WTC11 (cell line): Measurements from ENCODE around the gene TTC28. TPM values are rescaled to one million over a fixed set of nuclear protein-coding genes. Genes with fewer than 3 reads are reported as not detected.
A peak's percentile ranks its signal among the peaks of the same experiment; 100 is the strongest.

ENCODE experiments used
- ATAC-seq: fragments of 200-7000 bp; cut with Tn5 transposase; 2 replicates; pipeline ENCODE4 v1.10.0; 2021; ENCODE audit warnings: mild to moderate bottlenecking, moderate library complexity
- CTCF ChIA-PET: fragments of 300-600 bp; sonication (Branson Sonifier 250); formaldehyde crosslinking; loops from one replicate; lab custom pipeline; 2021; ENCODE audit warnings: antibody characterized with exemption; lab: Charles Lee
- POLR2A ChIA-PET: fragments of 350-600 bp; sonication (Branson Sonifier 250); formaldehyde crosslinking; loops from one replicate; lab custom pipeline; 2021; ENCODE audit warnings: antibody characterized with exemption; lab: Charles Lee
- DNase-seq: peaks from one replicate; pipeline ENCODE4 v3.0.0; 2021; ENCODE audit warnings: low spot score
- H3K27ac Mint-ChIP-seq: 2 replicates; pipeline ENCODE4 v1.8.0; 2021; ENCODE audit warnings: mixed read lengths
- H3K27me3 Mint-ChIP-seq: 2 replicates; pipeline ENCODE4 v1.8.0; 2021; ENCODE audit warnings: low read depth, mild to moderate bottlenecking, moderate library complexity, mixed read lengths
- H3K36me3 Mint-ChIP-seq: 2 replicates; pipeline ENCODE4 v1.8.0; 2021; ENCODE audit warnings: mixed read lengths
- H3K4me1 Mint-ChIP-seq: 2 replicates; pipeline ENCODE4 v1.8.0; 2022; ENCODE audit warnings: mixed read lengths
- H3K4me3 Mint-ChIP-seq: 2 replicates; pipeline ENCODE4 v1.8.0; 2021; ENCODE audit warnings: mild to moderate bottlenecking, moderate library complexity, mixed read lengths
- H3K9me3 Mint-ChIP-seq: 2 replicates; pipeline ENCODE4 v1.8.0; 2021; ENCODE audit warnings: mixed read lengths
- ATF3 ChIP-seq: sonication (generic); formaldehyde crosslinking; conservative IDR thresholded peaks from 2 replicates; pipeline ENCODE4 v1.8.1; 2022; ENCODE audit warnings: mild to moderate bottlenecking, missing genetic modification reagents
- ATF6 ChIP-seq: sonication (generic); formaldehyde crosslinking; IDR thresholded peaks from 2 replicates; pipeline ENCODE4 v1.8.1; 2023; ENCODE audit warnings: mild to moderate bottlenecking, missing genetic modification reagents
- EMX1 ChIP-seq: fragments of 250-450 bp; sonication (Bioruptor Pico); IDR thresholded peaks from 2 replicates; pipeline ENCODE4 v1.8.0; 2021; ENCODE audit warnings: mild to moderate bottlenecking
- FOXJ3 ChIP-seq: sonication (generic); formaldehyde crosslinking; IDR thresholded peaks from 2 replicates; pipeline ENCODE4 v1.9.0; 2021; ENCODE audit warnings: missing genetic modification reagents, mild to moderate bottlenecking, borderline replicate concordance
- GTF2I ChIP-seq: fragments of 250-450 bp; sonication (Bioruptor Pico); conservative IDR thresholded peaks from 2 replicates; pipeline ENCODE4 v1.4.0; 2021; ENCODE audit warnings: mild to moderate bottlenecking
- IRF2 ChIP-seq: sonication (generic); formaldehyde crosslinking; IDR thresholded peaks from 2 replicates; pipeline ENCODE4 v1.8.0; 2022; ENCODE audit warnings: low read depth, missing genetic modification reagents, borderline replicate concordance
- NFATC4 ChIP-seq: fragments of 250-450 bp; sonication (Bioruptor Pico); IDR thresholded peaks from 2 replicates; pipeline ENCODE4 v1.9.0; 2021; ENCODE audit warnings: mild to moderate bottlenecking
- NR1H2 ChIP-seq: sonication (generic); formaldehyde crosslinking; IDR thresholded peaks from 2 replicates; pipeline ENCODE4 v1.9.0; 2021; ENCODE audit warnings: mild to moderate bottlenecking, moderate library complexity, missing genetic modification reagents
- OVOL2 ChIP-seq: fragments of 250-450 bp; sonication (Bioruptor Pico); IDR thresholded peaks from 2 replicates; pipeline ENCODE4 v1.9.0; 2021; ENCODE audit warnings: mild to moderate bottlenecking, borderline replicate concordance
- RORB ChIP-seq: fragments of 250-450 bp; sonication (Bioruptor Pico); IDR thresholded peaks from 2 replicates; pipeline ENCODE4 v1.9.0; 2021; ENCODE audit warnings: mild to moderate bottlenecking
- SMAD4 ChIP-seq: sonication (generic); formaldehyde crosslinking; IDR thresholded peaks from 2 replicates; pipeline ENCODE4 v1.8.0; 2022; ENCODE audit warnings: mild to moderate bottlenecking, missing genetic modification reagents
- SP1 ChIP-seq: sonication (generic); formaldehyde crosslinking; conservative IDR thresholded peaks from 2 replicates; pipeline ENCODE4 v1.8.1; 2022; ENCODE audit warnings: missing genetic modification reagents
- STAT6 ChIP-seq: sonication (generic); formaldehyde crosslinking; conservative IDR thresholded peaks from 2 replicates; pipeline ENCODE4 v1.8.1; 2023; ENCODE audit warnings: mild to moderate bottlenecking, low read depth, missing genetic modification reagents, moderate library complexity
- ZBTB21 ChIP-seq: sonication (generic); formaldehyde crosslinking; IDR thresholded peaks from 2 replicates; pipeline ENCODE4 v1.8.1; 2023; ENCODE audit warnings: mild to moderate bottlenecking, missing genetic modification reagents, borderline replicate concordance
- ZMAT4 ChIP-seq: fragments of 250-450 bp; sonication (Bioruptor Pico); IDR thresholded peaks from 2 replicates; pipeline ENCODE4 v1.9.0; 2021; ENCODE audit warnings: mild to moderate bottlenecking
- ZNF263 ChIP-seq: sonication (generic); formaldehyde crosslinking; IDR thresholded peaks from 2 replicates; pipeline ENCODE4 v1.8.1; 2022; ENCODE audit warnings: low read depth, mild to moderate bottlenecking, moderate library complexity, missing genetic modification reagents
- total RNA-seq: library from RNA; stranded (reverse); gene quantifications from 3 replicates; pipeline ENCODE4 v1.2.3, GENCODE V29; 2021
- TF ChIP-seq, protein P1 (sequence below): fragments of 250-450 bp; sonication (Bioruptor Pico); IDR thresholded peaks from 2 replicates; pipeline ENCODE4 v1.8.0; 2021; ENCODE audit warnings: mild to moderate bottlenecking
- TF ChIP-seq, protein P2 (sequence below): sonication (generic); formaldehyde crosslinking; IDR thresholded peaks from 2 replicates; pipeline ENCODE4 v1.8.0; 2022; ENCODE audit warnings: mild to moderate bottlenecking, missing genetic modification reagents

The TTC28 gene
- total RNA-seq, 1 experiment from 2014 or later: 13.0 TPM

DNA sequence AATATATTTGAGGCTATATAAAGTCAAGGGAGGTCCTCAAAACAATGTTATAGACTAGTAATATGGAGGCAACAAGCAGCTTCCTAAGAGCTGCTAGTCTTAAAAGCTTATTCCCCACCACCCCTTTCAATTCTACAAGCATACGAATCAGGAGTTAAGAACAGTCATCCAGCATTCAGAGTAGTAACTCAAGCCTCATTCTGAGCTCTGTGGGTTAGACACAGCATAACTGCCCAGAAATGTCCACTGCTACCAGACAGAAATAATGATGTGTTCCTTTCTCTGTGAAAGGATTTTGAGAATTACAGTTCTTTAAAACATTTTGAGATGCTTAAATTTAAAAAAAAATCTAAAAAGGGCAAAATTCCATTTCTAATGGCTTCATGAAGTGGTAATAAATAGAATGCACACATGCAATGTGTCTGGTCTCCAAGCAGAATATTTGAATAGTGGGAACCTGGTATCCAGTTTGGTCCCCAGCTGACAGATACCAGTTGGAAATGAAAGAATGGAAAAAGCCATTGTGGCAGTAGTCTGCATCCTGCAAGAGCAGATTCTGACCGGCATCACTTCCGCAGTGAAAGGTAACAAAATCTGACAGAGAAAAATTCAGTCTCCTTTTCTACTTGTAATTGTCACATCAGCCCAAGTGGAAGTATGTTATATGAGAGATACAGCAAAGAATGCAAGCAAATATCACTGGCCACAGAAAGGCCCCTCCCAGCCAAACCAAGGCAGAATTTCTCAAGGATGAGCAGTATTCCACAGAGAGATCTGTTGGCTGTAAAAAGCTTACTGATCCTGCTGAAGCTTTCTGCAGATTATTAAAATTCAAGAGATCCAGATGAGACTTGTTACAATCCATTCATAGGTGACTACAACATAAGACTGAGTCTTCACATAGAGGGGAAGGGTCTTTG is 449.8 kb downstream of the TTC28 start:
- no peaks in the 10 kb centered on the region for H3K27me3 Mint-ChIP-seq
- peaks cover 24% of the 10 kb centered on the region for H3K4me1 Mint-ChIP-seq
- no peaks in the 10 kb centered on the region for H3K9me3 Mint-ChIP-seq
- CTCF ChIA-PET: interaction anchor here (1.7 kb wide), 1 partner anchor 23 kb away, joined by 7 read pairs; no protein-coding TSS in a partner anchor
- DNase-seq: no peak
- TF ChIP-seq, protein P1, sequence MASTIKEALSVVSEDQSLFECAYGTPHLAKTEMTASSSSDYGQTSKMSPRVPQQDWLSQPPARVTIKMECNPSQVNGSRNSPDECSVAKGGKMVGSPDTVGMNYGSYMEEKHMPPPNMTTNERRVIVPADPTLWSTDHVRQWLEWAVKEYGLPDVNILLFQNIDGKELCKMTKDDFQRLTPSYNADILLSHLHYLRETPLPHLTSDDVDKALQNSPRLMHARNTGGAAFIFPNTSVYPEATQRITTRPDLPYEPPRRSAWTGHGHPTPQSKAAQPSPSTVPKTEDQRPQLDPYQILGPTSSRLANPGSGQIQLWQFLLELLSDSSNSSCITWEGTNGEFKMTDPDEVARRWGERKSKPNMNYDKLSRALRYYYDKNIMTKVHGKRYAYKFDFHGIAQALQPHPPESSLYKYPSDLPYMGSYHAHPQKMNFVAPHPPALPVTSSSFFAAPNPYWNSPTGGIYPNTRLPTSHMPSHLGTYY: no peak
- TF ChIP-seq GTF2I (CRISPR knock-in tag): no peak
- no peak for TF ChIP-seq ZNF263 (CRISPR knock-in tag)
- no peak for TF ChIP-seq ATF3 (CRISPR knock-in tag)
- TF ChIP-seq SMAD4: no peak
- TF ChIP-seq EMX1 (CRISPR knock-in tag): no peak
- no peak for TF ChIP-seq STAT6 (CRISPR knock-in tag)
- peak overlapping the region; percentile 63; the same call in 1 of the 2 replicates for H3K27ac Mint-ChIP-seq
- POLR2A ChIA-PET: no interaction called here
- H3K36me3 Mint-ChIP-seq: no peaks in the 10 kb centered on the region
- ATAC-seq: no peak
- H3K4me3 Mint-ChIP-seq: no peak overlapping the region

GRCh38 chr22:28223826-28224225 is 455.8 kb downstream of the TTC28 start:
- ChIA-PET CTCF (no interaction called here), POLR2A (no interaction called here)
- DNase-seq (no peak), ATAC-seq (no peak)
- Mint-ChIP-seq H3K9me3 (no peaks in the 10 kb centered on the region), H3K4me3 (no peak overlapping the region), H3K27ac (no peak overlapping the region), H3K36me3 (no peaks in the 10 kb centered on the region), H3K4me1 (peaks cover 5% of the 10 kb centered on the region; the same call in 1 of the 2 replicates), H3K27me3 (0 out of 2 replicates have a peak, but pooled peaks cover 3% of the 10 kb centered on the region)
- TF ChIP-seq EMX1 (CRISPR knock-in tag) (no peak), FOXJ3 (CRISPR knock-in tag) (no peak), ZMAT4 (no peak), SP1 (CRISPR knock-in tag) (no peak), NFATC4 (no peak), IRF2 (no peak)
- TF ChIP-seq, protein P2, sequence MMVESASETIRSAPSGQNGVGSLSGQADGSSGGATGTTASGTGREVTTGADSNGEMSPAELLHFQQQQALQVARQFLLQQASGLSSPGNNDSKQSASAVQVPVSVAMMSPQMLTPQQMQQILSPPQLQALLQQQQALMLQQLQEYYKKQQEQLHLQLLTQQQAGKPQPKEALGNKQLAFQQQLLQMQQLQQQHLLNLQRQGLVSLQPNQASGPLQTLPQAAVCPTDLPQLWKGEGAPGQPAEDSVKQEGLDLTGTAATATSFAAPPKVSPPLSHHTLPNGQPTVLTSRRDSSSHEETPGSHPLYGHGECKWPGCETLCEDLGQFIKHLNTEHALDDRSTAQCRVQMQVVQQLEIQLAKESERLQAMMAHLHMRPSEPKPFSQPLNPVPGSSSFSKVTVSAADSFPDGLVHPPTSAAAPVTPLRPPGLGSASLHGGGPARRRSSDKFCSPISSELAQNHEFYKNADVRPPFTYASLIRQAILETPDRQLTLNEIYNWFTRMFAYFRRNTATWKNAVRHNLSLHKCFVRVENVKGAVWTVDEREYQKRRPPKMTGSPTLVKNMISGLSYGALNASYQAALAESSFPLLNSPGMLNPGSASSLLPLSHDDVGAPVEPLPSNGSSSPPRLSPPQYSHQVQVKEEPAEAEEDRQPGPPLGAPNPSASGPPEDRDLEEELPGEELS (CRISPR knock-in tag): no peak

GRCh38 chr22:28222976-28223745 is 456.5 kb downstream of the TTC28 start:
- ATAC-seq (no peak), DNase-seq (no peak)
- ChIA-PET CTCF (no interaction called here), POLR2A (no interaction called here)
- Mint-ChIP-seq H3K27ac (no peak overlapping the region), H3K27me3 (0 out of 2 replicates have a peak, but pooled peaks cover 3% of the 10 kb centered on the region), H3K4me1 (peaks cover 5% of the 10 kb centered on the region; the same call in 1 of the 2 replicates), H3K36me3 (no peaks in the 10 kb centered on the region), H3K9me3 (no peaks in the 10 kb centered on the region), H3K4me3 (no peak overlapping the region)
- TF ChIP-seq STAT6 (CRISPR knock-in tag): no peak
- no peak for TF ChIP-seq NFATC4
- TF ChIP-seq NR1H2: no peak
- no peak for TF ChIP-seq ZBTB21 (CRISPR knock-in tag)
- no peak for TF ChIP-seq ATF6
- no peak for TF ChIP-seq OVOL2 (CRISPR knock-in tag)
- no peak for TF ChIP-seq RORB (CRISPR knock-in tag)
